ENCODE results near the gene TWIST2. TPM values are rescaled to one million over a fixed set of nuclear protein-coding genes. Genes with fewer than 3 reads are reported as not detected.

TWIST2 gene
- total RNA-seq (2022; extraction: Qiagen RNA extraction; ENCODE audit: low read depth), result 10.1 to 20.6 TPM (median 18.8 TPM) in 5 replicates

DNA sequence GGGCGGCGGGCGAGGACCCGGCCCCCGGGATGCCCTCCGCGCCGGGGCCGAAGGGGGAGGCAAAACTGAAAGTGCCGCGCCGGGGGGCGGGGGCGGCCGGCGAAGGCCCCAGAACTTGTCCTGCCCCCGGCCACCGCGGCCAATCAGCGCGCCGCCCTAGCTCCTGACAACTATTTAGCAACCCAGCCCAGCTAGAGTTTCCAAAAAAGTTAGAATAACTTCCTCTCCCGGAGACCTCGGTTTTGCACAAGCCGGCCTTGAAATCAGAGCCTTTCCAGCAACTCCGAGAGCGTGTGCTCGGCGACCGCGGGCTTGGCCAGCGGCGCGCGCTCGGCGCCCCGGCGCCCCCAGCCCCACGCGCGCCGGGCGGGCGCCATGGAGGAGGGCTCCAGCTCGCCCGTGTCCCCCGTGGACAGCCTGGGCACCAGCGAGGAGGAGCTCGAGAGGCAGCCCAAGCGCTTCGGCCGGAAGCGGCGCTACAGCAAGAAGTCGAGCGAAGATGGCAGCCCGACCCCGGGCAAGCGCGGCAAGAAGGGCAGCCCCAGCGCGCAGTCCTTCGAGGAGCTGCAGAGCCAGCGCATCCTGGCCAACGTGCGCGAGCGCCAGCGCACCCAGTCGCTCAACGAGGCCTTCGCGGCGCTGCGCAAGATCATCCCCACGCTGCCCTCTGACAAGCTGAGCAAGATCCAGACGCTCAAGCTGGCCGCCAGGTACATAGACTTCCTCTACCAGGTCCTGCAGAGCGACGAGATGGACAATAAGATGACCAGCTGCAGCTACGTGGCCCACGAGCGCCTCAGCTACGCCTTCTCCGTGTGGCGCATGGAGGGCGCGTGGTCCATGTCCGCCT lies at the start of gene TWIST2:
TWIST2 (plus strand) TSS at position 245 of the 850 bp plus-strand sequence; CDS start at position 376, 131 bp downstream.

